GM12873 (cell line): ENCODE measurements around the gene RPS6KA3.

Experiments
- CTCF ChIP-seq: IDR thresholded peaks from 2 replicates; pipeline ENCODE4 v1.5.1; 2012; ENCODE audit warnings: low read depth, mild to moderate bottlenecking, moderate library complexity, low read length, control low read depth; ENCODE audit not compliant: insufficient read depth; ENCODE audit errors: missing control alignments

Gene RPS6KA3

GRCh38 chrX:20230406-20230805 lies 36.3 kb downstream of the RPS6KA3 start:
- no peak for TF ChIP-seq CTCF

GRCh38 chrX:20229155-20229554 lies 37.6 kb downstream of the RPS6KA3 start:
- TF ChIP-seq CTCF, result no peak

GRCh38 chrX:20228245-20228644 lies 38.5 kb downstream of the RPS6KA3 start:
- TF ChIP-seq CTCF, result no peak

GRCh38 chrX:20227116-20227515 lies 39.6 kb downstream of the RPS6KA3 start:
- no peak for TF ChIP-seq CTCF

GRCh38 chrX:20225488-20225833 lies 41.2 kb downstream of the RPS6KA3 start:
- no peak for TF ChIP-seq CTCF

- TF ChIP-seq CTCF, result peak; percentile 10
Observed at GRCh38 chrX:20224814-20225487, 41.8 kb downstream of the RPS6KA3 start.

GRCh38 chrX:20221902-20222301 lies 44.8 kb downstream of the RPS6KA3 start:
- TF ChIP-seq CTCF, result no peak
